Loucy (cell line): ENCODE results near the gene LCMT1.

Experiments
- H2AFZ ChIP-seq: fragments of 200-600 bp; sonication (generic); 2 replicates; pipeline ENCODE4 v1.6.0; 2016; ENCODE audit warnings: antibody characterized with exemption, mild to moderate bottlenecking, low read length, moderate library complexity
- H3F3A ChIP-seq: fragments of 200-600 bp; 2 replicates; pipeline ENCODE4 v1.6.0; 2016; ENCODE audit warnings: antibody characterized with exemption, low read depth, mild to moderate bottlenecking
- H3K27me3 ChIP-seq: fragments of 200-600 bp; sonication (generic); 2 replicates; pipeline ENCODE4 v1.6.1; 2014; ENCODE audit warnings: low read length, mild to moderate bottlenecking; ENCODE audit not compliant: insufficient read depth, poor library complexity, severe bottlenecking
- H3K36me3 ChIP-seq: fragments of 200-600 bp; sonication (generic); 2 replicates; pipeline ENCODE4 v1.6.1; 2016; ENCODE audit warnings: low read length; ENCODE audit not compliant: insufficient read depth
- H3K4me1 ChIP-seq: fragments of 200-600 bp; sonication (generic); 2 replicates; pipeline ENCODE4 v1.5.1; 2014; ENCODE audit warnings: low read length, mild to moderate bottlenecking; ENCODE audit not compliant: insufficient read depth, poor library complexity, severe bottlenecking
- H3K4me2 ChIP-seq: fragments of 200-600 bp; sonication (generic); 2 replicates; pipeline ENCODE4 v1.6.0; 2014; ENCODE audit warnings: antibody characterized with exemption, low read length, low read depth, mild to moderate bottlenecking; ENCODE audit not compliant: poor library complexity, severe bottlenecking
- H3K4me3 ChIP-seq: fragments of 200-600 bp; sonication (generic); 2 replicates; pipeline ENCODE4 v1.5.1; 2014; ENCODE audit warnings: low read length, mild to moderate bottlenecking, mixed read lengths; ENCODE audit not compliant: poor library complexity, severe bottlenecking
- H3K79me2 ChIP-seq: fragments of 200-600 bp; sonication (generic); 2 replicates; pipeline ENCODE4 v1.6.1; 2014; ENCODE audit warnings: low read length; ENCODE audit not compliant: insufficient read depth
- H3K9ac ChIP-seq: fragments of 200-600 bp; sonication (generic); 2 replicates; pipeline ENCODE4 v1.6.0; 2014; ENCODE audit warnings: mild to moderate bottlenecking, low read depth, low read length, moderate library complexity; ENCODE audit not compliant: poor library complexity, severe bottlenecking
- H3K9me2 ChIP-seq: fragments of 200-600 bp; sonication (generic); replicated peaks from 2 replicates; pipeline ENCODE4 v1.6.1; 2016; ENCODE audit warnings: low read depth, low read length, mixed read lengths
- H3K9me3 ChIP-seq: fragments of 200-600 bp; sonication (generic); 2 replicates; pipeline ENCODE4 v1.6.1; 2014; ENCODE audit warnings: mild to moderate bottlenecking, antibody characterized with exemption, low read length, low read depth; ENCODE audit not compliant: insufficient read depth
- H4K20me1 ChIP-seq: fragments of 200-600 bp; sonication (generic); 2 replicates; pipeline ENCODE4 v1.6.0; 2014; ENCODE audit warnings: antibody characterized with exemption, low read length, mild to moderate bottlenecking; ENCODE audit not compliant: insufficient read depth, poor library complexity, severe bottlenecking
- EZH2phosphoT487 ChIP-seq: fragments of 200-600 bp; IDR thresholded peaks from 2 replicates; pipeline ENCODE4 v1.6.1; 2018; ENCODE audit warnings: antibody characterized with exemption, mild to moderate bottlenecking, moderate library complexity, borderline replicate concordance
- TF ChIP-seq, protein P1 (sequence below): fragments of 200-600 bp; sonication (generic); conservative IDR thresholded peaks from 2 replicates; pipeline ENCODE4 v1.5.1; 2014; ENCODE audit warnings: mild to moderate bottlenecking, antibody characterized with exemption, low read length

Gene LCMT1

DNA sequence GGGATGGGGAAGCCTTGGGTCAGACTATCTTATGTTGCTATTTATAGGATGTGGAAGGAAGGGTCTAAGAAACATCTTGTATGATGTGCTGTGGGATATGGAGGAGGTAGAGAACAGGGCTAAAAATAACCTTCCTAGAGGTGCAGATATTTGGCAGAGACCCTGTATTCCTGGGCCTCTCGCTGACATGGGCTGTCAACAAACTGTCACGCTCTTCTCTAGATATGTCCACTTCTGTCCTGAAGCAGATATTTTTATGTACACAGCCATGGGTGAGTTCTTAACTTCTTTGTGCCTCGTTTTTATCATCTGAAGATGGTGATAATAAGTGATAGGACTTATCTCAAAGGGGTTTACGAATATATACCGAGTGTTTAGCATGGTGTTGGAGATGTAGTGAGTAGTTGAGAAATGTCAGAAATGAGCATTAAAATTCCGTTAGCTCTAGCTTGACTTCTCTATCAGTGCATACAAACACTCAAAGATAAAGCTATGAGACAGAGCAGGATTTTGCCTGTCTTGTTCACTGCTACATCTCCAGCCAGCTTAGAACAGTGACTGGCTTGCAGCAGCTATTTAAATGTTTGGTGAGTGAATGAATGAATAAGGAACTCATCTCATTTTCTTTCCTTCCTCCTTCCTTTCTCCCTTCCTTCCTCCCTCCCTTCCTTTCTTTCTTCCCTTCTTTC, 102.3 kb downstream of the LCMT1 start:
- Histone ChIP-seq H3K4me2 (no peak overlapping the region), H3K9me2 (no peaks in the 10 kb centered on the region), H2AFZ (no peak overlapping the region), H3K4me1 (peaks cover 8% of the 10 kb centered on the region), H3K36me3 (no peaks in the 10 kb centered on the region), H3F3A (no peaks in the 10 kb centered on the region), H3K27me3 (no peaks in the 10 kb centered on the region), H3K9me3 (no peaks in the 10 kb centered on the region), H4K20me1 (no peaks in the 10 kb centered on the region), H3K9ac (no peak overlapping the region), H3K79me2 (no peaks in the 10 kb centered on the region), H3K4me3 (no peak overlapping the region)
- TF ChIP-seq, protein P1, sequence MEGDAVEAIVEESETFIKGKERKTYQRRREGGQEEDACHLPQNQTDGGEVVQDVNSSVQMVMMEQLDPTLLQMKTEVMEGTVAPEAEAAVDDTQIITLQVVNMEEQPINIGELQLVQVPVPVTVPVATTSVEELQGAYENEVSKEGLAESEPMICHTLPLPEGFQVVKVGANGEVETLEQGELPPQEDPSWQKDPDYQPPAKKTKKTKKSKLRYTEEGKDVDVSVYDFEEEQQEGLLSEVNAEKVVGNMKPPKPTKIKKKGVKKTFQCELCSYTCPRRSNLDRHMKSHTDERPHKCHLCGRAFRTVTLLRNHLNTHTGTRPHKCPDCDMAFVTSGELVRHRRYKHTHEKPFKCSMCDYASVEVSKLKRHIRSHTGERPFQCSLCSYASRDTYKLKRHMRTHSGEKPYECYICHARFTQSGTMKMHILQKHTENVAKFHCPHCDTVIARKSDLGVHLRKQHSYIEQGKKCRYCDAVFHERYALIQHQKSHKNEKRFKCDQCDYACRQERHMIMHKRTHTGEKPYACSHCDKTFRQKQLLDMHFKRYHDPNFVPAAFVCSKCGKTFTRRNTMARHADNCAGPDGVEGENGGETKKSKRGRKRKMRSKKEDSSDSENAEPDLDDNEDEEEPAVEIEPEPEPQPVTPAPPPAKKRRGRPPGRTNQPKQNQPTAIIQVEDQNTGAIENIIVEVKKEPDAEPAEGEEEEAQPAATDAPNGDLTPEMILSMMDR = no peak
- TF ChIP-seq EZH2phosphoT487 = no peak

DNA sequence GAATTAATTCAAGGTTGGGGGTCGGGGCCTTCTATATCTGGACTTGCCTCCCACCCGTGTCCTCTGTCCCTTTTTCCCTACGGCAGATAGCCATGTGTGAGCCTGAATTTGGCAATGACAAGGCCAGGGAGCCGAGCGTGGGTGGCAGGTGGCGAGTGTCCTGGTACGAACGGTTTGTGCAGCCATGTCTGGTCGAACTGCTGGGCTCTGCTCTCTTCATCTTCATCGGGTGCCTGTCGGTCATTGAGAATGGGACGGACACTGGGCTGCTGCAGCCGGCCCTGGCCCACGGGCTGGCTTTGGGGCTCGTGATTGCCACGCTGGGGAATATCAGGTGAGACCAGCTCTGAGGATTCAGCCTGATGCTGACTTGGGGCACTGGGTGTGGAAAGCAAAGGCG, 105.6 kb downstream of the LCMT1 start:
- H3K4me1 ChIP-seq = no peaks in the 10 kb centered on the region
- no peaks in the 10 kb centered on the region for H3K9me3 ChIP-seq
- no peaks in the 10 kb centered on the region for H3K27me3 ChIP-seq
- TF ChIP-seq, protein P1 = no peak
- no peak for TF ChIP-seq EZH2phosphoT487
- H3K9ac ChIP-seq = no peak overlapping the region
- no peaks in the 10 kb centered on the region for H3F3A ChIP-seq
- no peak overlapping the region for H3K4me3 ChIP-seq
- H3K9me2 ChIP-seq = no peaks in the 10 kb centered on the region
- no peaks in the 10 kb centered on the region for H3K36me3 ChIP-seq
- H4K20me1 ChIP-seq = no peaks in the 10 kb centered on the region
- no peaks in the 10 kb centered on the region for H3K79me2 ChIP-seq
- no peak overlapping the region for H3K4me2 ChIP-seq
- H2AFZ ChIP-seq = no peak overlapping the region

DNA sequence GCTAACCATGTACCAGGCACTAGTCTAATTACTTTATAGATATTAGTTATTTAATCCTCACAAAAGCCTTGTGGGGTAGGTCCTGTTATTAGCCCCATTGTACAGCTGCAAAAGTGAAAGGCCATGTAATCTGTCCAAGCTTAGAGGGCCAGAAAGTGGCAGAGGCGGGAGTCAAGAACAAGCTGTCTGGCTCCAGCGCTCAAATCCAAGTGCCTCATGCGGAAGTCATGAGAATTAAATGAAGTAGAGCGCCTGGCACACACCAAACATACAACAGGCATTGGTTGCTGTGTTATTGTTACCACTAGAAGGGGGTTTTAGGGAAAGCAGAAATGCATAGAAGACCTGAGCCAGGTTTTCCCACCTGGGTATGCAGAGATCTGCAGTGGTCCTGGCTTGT, 106.4 kb downstream of the LCMT1 start:
- Histone ChIP-seq H3K36me3 (no peaks in the 10 kb centered on the region), H4K20me1 (no peaks in the 10 kb centered on the region), H3K9me2 (no peaks in the 10 kb centered on the region), H3K27me3 (no peaks in the 10 kb centered on the region), H3K4me3 (no peak overlapping the region), H3K4me2 (no peak overlapping the region), H3K79me2 (no peaks in the 10 kb centered on the region), H3K4me1 (no peaks in the 10 kb centered on the region), H3F3A (no peaks in the 10 kb centered on the region), H3K9me3 (no peaks in the 10 kb centered on the region), H3K9ac (no peak overlapping the region), H2AFZ (no peak overlapping the region)
- TF ChIP-seq EZH2phosphoT487 = no peak
- TF ChIP-seq, protein P1 = no peak
